Effector memory CD4-positive, alpha-beta T cell (primary cell): Measurements from ENCODE around the gene C9orf152.
"Not testable (repeated sequence)": the region's sequence is repeated elsewhere in the genome, so short reads cannot be mapped to it uniquely, and the experiment has no call there.

Source experiments
- DNase-seq, 3 donors: peaks; one replicate each; pipeline ENCODE4 v3.0.0-alpha.2; 2020
- H3K27ac ChIP-seq: 2 replicates; pipeline ENCODE4 v1.7.0; 2013; ENCODE audit warnings: mild to moderate bottlenecking, low read length, moderate library complexity; ENCODE audit not compliant: insufficient read depth, poor library complexity, severe bottlenecking
- H3K27me3 ChIP-seq: replicated peaks from 2 replicates; pipeline ENCODE4 v1.7.0; 2013; ENCODE audit warnings: mild to moderate bottlenecking, low read length; ENCODE audit not compliant: insufficient read depth, control insufficient read depth, poor library complexity, severe bottlenecking
- H3K36me3 ChIP-seq: 2 replicates; pipeline ENCODE4 v1.7.0; 2013; ENCODE audit warnings: mild to moderate bottlenecking, low read length, moderate library complexity; ENCODE audit not compliant: control insufficient read depth, insufficient read depth
- H3K4me1 ChIP-seq: 2 replicates; pipeline ENCODE4 v1.7.0; 2013; ENCODE audit warnings: low read length, mild to moderate bottlenecking; ENCODE audit not compliant: control insufficient read depth, insufficient read depth, poor library complexity, severe bottlenecking
- H3K4me3 ChIP-seq: 2 replicates; pipeline ENCODE4 v1.7.0; 2013; ENCODE audit warnings: low read length, low read depth, mild to moderate bottlenecking; ENCODE audit not compliant: insufficient read depth, poor library complexity, severe bottlenecking
- H3K9me3 ChIP-seq: 2 replicates; pipeline ENCODE4 v1.7.0; 2013; ENCODE audit warnings: mild to moderate bottlenecking, low read length, moderate library complexity; ENCODE audit not compliant: control insufficient read depth

C9orf152 gene

DNA sequence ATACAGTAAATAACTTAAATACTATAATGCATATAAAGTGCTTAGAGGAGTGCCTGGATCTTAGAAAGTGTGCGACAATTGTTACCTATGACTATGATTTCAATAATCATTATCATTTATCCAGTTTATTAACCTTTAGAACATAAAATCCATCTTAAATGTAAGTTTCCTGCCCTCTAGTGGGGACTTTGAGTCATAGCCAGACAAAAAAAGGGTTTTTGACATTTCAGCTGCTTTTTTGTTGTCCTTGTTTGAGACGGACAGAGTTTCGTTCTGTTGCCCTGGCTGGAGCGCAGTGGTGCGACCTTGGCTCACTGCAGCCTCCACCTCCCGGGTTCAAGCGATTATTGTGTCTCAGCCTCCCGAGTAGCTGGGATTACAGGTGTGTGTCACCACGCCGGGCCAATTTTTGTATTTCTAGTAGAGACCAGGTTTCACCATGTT is 9.7 kb upstream of the C9orf152 start:
- no peak for DNase-seq

DNA sequence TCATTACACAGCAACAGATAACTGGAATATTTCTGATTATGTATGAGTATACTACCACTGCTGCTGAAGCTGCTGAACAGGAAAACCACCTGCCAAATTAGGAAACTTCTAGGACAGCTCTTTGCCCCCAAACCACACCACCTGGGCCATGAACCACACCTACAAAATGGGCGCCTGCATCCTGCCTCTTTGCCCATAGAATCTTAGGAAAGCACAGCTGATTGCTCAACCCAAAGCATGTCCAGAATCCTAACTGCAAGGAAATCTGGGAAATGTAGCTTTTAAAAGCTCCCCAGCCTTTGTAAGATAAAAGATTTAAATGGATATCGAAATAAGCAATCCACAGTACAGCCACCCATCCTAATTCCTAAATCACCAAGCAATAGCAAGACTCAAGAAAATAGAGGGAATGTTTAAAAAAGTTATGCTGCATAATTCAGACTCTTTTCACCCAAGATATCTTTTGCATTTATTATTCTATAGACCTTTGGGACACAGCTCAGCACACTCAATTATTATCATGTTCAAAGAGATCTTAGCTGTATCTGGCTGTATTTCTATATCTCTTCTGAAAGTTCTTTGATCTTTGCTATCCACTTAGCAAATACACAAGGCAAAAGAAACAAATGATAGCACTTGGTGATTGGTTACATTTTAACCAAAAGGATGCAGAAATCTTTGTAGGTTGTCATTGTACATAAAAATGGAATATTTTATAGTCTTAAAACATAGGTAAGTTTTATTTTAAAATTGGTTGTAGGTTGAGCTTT is 6.8 kb upstream of the C9orf152 start:
- Histone ChIP-seq H3K4me1 (no peaks in the 10 kb centered on the region), H3K36me3 (no peaks in the 10 kb centered on the region), H3K27ac (no peak overlapping the region), H3K4me3 (no peak overlapping the region), H3K27me3 (peaks cover 5% of the 10 kb centered on the region), H3K9me3 (no peaks in the 10 kb centered on the region)
- DNase-seq, result no peak

More for the DNA sequence above, 9.7 kb upstream of the C9orf152 start:
- Histone ChIP-seq H3K36me3 (no peaks in the 10 kb centered on the region), H3K9me3 (no peaks in the 10 kb centered on the region), H3K4me3 (no peak overlapping the region), H3K4me1 (no peaks in the 10 kb centered on the region), H3K27ac (no peak overlapping the region), H3K27me3 (peaks cover 7% of the 10 kb centered on the region)

DNA sequence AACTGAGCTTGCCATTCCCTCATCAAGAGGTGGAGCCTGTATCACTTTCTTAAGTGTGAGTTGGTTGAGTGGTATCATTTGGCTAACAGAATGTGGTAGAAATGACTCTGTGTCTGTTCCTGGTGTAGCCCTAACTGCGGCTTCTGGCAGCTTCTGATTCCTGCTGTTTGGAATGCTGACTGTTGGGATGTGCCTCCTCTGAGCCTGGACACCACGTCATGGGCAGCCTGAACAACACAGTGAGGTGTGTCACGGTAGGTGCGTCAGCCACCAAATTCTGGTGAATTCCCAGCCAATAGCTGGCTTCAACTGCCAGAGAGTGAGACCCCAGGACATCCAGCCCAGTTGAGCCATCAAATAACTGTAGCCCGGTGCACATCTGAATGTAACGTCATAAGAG is 6.1 kb upstream of the C9orf152 start:
- Histone ChIP-seq H3K4me3 (no peak overlapping the region), H3K27me3 (peaks cover 5% of the 10 kb centered on the region), H3K27ac (no peak overlapping the region), H3K9me3 (no peaks in the 10 kb centered on the region), H3K4me1 (no peaks in the 10 kb centered on the region), H3K36me3 (no peaks in the 10 kb centered on the region)
- DNase-seq, result no peak

DNA sequence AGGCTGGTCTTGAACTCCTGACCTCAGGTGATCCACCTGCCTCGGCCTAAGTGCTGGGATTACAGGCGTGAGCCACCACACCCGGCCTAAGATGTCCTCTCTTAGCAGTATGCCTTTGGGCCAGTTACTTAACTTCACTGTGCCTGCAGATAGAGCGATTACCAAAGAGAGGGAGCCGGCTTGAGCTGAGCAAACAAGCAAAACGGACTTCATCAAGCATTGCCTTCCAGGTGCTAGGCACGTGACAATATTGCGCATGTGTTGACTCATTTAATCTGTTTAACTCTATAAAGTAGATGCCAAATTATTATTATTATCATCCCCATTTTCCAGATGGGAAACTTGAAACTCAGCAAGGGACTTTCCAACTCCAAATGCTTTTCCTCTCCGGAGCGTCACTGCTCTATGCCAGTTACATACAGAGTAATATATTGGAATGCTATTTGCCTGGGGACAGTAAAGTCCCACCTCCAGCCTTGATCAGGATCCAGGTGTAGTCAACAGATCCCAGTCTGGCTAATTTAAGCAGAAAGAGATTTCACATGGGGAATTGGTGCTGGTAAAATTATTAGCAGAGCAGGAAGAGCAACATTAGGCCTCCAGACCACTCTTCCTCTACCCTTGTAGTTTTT is 5.6 kb upstream of the C9orf152 start:
- no peak overlapping the region for H3K27ac ChIP-seq
- peaks cover 5% of the 10 kb centered on the region for H3K27me3 ChIP-seq
- no peaks in the 10 kb centered on the region for H3K36me3 ChIP-seq
- H3K4me3 ChIP-seq, result no peak overlapping the region
- H3K9me3 ChIP-seq, result no peaks in the 10 kb centered on the region
- no peak for DNase-seq
- no peaks in the 10 kb centered on the region for H3K4me1 ChIP-seq

DNA sequence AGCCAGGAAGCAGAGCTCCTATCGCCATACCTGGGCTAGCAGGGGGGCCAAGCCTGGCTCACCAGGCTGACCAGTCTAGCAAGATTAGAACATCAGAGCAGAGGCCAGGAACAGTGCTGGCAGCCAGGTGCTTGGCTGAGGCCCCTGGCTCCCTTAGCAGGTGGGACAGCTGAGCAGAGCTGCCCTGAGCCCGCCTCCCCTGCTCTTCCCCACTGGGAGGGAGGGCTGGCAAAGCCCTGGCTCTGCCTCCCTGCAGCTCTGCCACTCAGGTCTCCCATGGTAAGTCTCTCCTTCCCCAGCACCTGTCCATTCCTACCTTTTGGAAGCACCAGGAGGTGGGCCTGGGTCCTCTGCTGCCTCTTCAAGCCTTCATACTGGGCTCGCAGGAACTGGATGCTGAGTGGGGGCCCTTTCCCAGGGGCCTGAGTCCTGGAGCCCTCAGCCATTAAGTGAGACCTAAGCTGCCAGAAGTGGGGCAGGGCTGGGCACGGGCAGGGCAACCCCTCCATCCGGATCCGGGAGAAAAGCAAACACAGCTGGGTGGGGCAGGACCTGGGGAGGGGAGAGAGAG is 803 bp downstream of the C9orf152 start:
- no peak for DNase-seq
- Histone ChIP-seq H3K4me1 (no peaks in the 10 kb centered on the region), H3K27me3 (no peaks in the 10 kb centered on the region), H3K9me3 (no peaks in the 10 kb centered on the region), H3K4me3 (no peak overlapping the region), H3K36me3 (no peaks in the 10 kb centered on the region), H3K27ac (no peak overlapping the region)

DNA sequence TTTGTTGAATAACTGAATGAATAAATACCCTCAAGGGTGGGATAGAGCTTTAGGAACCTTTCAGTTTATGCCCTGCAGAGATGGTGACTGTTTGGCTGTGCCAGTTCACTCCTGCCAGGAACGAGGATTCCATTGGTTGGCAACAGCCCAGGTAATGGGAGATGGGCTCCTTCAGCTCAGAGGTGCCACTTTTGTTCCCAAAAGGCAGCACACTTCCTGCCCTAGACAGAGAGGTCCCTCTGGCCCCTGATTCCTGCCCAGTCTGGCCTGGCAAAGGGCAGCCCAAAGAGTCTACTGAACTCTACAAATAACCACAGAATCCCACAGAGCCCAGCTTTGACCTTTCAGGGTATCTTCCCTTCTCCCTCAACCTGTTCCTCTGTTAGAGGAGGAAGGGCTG is 1.6 kb downstream of the C9orf152 start:
- H3K9me3 ChIP-seq, result no peaks in the 10 kb centered on the region
- no peaks in the 10 kb centered on the region for H3K27me3 ChIP-seq
- H3K4me1 ChIP-seq, result no peaks in the 10 kb centered on the region
- no peak overlapping the region for H3K4me3 ChIP-seq
- no peak overlapping the region for H3K27ac ChIP-seq
- no peak for DNase-seq
- no peaks in the 10 kb centered on the region for H3K36me3 ChIP-seq

DNA sequence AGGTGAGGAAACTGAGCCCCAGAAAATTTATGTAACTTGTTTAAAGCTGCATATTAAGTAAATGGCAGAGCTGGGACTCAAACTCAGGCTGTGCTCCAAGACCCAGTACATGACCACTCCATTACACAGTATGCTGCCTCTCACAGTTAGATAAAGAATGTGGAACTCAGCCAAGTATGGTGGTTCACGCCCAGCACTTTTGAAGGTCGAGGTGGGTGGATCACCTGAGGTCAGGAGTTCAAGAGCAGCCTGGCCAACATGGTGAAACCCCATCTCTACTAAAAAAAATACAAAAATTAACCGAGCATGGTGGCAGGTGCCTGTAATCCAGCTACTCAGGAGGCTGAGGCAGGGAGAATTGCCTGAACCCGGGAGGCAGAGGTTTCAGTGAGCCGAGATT is 2.3 kb downstream of the C9orf152 start:
- not testable (repeated sequence) for DNase-seq, H3K36me3 ChIP-seq, H3K27ac ChIP-seq, H3K4me3 ChIP-seq, H3K4me1 ChIP-seq, H3K9me3 ChIP-seq, H3K27me3 ChIP-seq

DNA sequence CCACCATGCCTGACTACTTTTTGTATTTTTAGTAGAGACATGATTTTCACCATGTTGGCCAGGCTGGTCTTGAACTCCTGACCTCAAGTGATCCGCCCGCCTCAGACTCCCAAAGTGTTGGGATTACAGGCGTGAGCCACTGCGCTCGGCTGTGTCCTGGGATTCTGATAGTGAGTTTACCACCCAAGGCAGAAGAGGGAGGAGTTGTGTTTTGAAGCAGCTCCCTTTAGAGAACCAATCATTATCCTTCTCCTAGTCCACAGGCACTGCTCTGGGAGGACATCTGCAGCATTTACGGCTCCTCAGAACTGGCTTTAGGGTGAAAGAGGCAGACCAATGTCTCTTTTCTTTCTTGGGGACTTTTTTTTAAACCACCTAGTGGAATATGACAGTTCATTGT is 5.7 kb downstream of the C9orf152 start:
- H3K27me3 ChIP-seq, result no peaks in the 10 kb centered on the region

DNA sequence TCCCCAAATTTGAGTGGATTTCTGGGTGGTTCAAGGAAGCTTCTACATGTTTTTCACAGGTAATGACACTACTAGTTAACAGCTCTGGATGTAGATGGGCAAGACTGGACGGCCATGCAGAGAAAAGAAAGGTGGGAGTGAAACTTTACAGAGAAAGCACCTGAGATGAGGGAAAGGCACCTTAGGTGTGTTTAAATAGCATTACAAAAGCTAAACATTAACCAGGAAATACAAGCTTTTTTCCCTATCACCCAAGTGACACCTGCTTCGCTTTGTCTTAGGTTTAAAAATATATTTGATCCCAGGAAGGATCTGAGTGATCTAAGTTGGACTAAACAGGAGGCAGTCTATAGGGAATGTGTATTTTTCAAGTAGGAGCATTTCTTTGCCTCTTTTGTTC is 8.3 kb downstream of the C9orf152 start:
- no peak overlapping the region for H3K27ac ChIP-seq
- H3K9me3 ChIP-seq, result no peaks in the 10 kb centered on the region
- no peaks in the 10 kb centered on the region for H3K27me3 ChIP-seq
- no peaks in the 10 kb centered on the region for H3K36me3 ChIP-seq
- H3K4me1 ChIP-seq, result no peaks in the 10 kb centered on the region
- no peak overlapping the region for H3K4me3 ChIP-seq
- DNase-seq, result no peak

More for the DNA sequence above, 5.7 kb downstream of the C9orf152 start:
- Histone ChIP-seq H3K4me1 (no peaks in the 10 kb centered on the region), H3K27ac (no peak overlapping the region), H3K9me3 (no peaks in the 10 kb centered on the region), H3K4me3 (no peak overlapping the region), H3K36me3 (no peaks in the 10 kb centered on the region)
- no peak for DNase-seq

DNA sequence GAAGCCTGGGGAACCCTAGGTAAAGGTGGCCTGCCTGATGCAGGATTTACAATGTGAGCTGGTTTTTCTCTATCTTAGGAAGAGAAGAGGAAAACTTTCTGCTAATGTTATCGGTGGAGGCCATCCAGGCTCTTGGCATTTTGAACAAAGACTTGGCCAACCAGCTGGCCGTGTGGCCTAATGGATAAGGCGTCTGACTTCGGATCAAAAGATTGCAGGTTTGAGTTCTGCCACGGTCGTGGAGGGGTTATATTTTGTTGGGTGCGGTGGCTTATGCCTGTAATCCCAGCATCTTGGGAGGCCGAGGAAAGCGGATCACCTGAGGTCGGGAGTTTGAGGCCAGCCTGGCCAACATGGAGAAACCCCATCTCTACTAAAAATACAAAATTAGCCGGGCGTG is 9.6 kb downstream of the C9orf152 start:
- DNase-seq, result no peak
- no peaks in the 10 kb centered on the region for H3K9me3 ChIP-seq
- H3K36me3 ChIP-seq, result no peaks in the 10 kb centered on the region
- H3K4me1 ChIP-seq, result no peaks in the 10 kb centered on the region
- H3K27ac ChIP-seq, result no peak overlapping the region
- no peak overlapping the region for H3K4me3 ChIP-seq
- H3K27me3 ChIP-seq, result no peaks in the 10 kb centered on the region
